ENCODE data around the gene KDF1. TPM values are rescaled to one million over a fixed set of nuclear protein-coding genes. Genes with fewer than 3 reads are reported as not detected.
A peak's percentile ranks its signal among the peaks of the same experiment; 100 is the strongest.

KDF1 gene
- total and polyA plus RNA-seq, 2 of the 13 experiments (the other 11 are each of a cell fraction or from before 2014, with no cell fraction given): 1.9 to 4.9 TPM

DNA sequence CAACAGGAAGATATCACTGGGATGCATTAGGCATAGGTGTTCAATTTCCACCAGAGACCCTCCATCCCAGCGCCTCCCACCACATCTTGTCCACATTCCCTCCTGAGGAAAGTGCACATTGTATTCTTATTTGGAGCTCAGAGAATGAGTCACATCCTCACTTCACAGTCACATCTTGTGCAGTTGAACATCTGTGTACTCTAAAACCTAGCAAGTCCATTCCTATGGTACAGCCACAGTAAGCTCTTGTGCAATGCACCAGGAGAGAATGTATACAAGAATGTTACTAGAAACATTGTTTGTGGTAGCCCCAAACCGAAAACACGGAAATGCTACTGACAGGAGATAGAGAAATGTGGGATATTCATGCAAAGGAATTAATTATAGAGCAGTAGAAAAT lies 1.6 kb upstream of the KDF1 start (continued):
- TF ChIP-seq GMEB2 (CRISPR knock-in tag; IDR thresholded peaks at IDR 0.05; ENCODE audit: low read depth) (no peak), SIN3B (IDR thresholded peaks at IDR 0.05; ENCODE audit: low read length) (no peak), E2F1 (CRISPR knock-in tag; IDR thresholded peaks at IDR 0.05) (no peak), AKAP8 (CRISPR knock-in tag; IDR thresholded peaks at IDR 0.05) (no peak), SKIL (CRISPR knock-in tag; IDR thresholded peaks at IDR 0.05; ENCODE audit: borderline replicate concordance) (peak; percentile 31; the same call in 1 of the 2 replicates), CREB1 (IDR thresholded peaks at IDR 0.05) (no peak), CREB1 (CRISPR knock-in tag; IDR thresholded peaks at IDR 0.05) (peak; percentile 64), ZNF616 (CRISPR knock-in tag; IDR thresholded peaks at IDR 0.05; ENCODE audit: low read depth) (no peak), ZNF552 (CRISPR knock-in tag; IDR thresholded peaks at IDR 0.05; ENCODE audit: borderline replicate concordance) (no peak), RFX3 (CRISPR knock-in tag; IDR thresholded peaks at IDR 0.05) (0 out of 2 replicates have a peak, but pooled peaks have one; percentile 6), ZNF780A (CRISPR knock-in tag; IDR thresholded peaks at IDR 0.05) (no peak), ELF1 (CRISPR knock-in tag; IDR thresholded peaks at IDR 0.05) (peak; percentile 67), ZNF546 (CRISPR knock-in tag; conservative IDR thresholded peaks at IDR 0.05) (no peak), RXRB (CRISPR knock-in tag; IDR thresholded peaks at IDR 0.05; ENCODE audit: borderline replicate concordance) (peak; percentile 72; the same call in 1 of the 2 replicates), MLX (CRISPR knock-in tag; IDR thresholded peaks at IDR 0.05) (peak; percentile 31; the same call in 1 of the 2 replicates), THAP7 (CRISPR knock-in tag; IDR thresholded peaks at IDR 0.05) (no peak), HNRNPUL1 (IDR thresholded peaks at IDR 0.05; ENCODE audit: low read depth, low read length) (no peak)
- TF ChIP-seq, protein P1, sequence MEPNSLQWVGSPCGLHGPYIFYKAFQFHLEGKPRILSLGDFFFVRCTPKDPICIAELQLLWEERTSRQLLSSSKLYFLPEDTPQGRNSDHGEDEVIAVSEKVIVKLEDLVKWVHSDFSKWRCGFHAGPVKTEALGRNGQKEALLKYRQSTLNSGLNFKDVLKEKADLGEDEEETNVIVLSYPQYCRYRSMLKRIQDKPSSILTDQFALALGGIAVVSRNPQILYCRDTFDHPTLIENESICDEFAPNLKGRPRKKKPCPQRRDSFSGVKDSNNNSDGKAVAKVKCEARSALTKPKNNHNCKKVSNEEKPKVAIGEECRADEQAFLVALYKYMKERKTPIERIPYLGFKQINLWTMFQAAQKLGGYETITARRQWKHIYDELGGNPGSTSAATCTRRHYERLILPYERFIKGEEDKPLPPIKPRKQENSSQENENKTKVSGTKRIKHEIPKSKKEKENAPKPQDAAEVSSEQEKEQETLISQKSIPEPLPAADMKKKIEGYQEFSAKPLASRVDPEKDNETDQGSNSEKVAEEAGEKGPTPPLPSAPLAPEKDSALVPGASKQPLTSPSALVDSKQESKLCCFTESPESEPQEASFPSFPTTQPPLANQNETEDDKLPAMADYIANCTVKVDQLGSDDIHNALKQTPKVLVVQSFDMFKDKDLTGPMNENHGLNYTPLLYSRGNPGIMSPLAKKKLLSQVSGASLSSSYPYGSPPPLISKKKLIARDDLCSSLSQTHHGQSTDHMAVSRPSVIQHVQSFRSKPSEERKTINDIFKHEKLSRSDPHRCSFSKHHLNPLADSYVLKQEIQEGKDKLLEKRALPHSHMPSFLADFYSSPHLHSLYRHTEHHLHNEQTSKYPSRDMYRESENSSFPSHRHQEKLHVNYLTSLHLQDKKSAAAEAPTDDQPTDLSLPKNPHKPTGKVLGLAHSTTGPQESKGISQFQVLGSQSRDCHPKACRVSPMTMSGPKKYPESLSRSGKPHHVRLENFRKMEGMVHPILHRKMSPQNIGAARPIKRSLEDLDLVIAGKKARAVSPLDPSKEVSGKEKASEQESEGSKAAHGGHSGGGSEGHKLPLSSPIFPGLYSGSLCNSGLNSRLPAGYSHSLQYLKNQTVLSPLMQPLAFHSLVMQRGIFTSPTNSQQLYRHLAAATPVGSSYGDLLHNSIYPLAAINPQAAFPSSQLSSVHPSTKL (CRISPR knock-in tag; IDR thresholded peaks at IDR 0.05): peak; percentile 93
- TF ChIP-seq, protein P2, sequence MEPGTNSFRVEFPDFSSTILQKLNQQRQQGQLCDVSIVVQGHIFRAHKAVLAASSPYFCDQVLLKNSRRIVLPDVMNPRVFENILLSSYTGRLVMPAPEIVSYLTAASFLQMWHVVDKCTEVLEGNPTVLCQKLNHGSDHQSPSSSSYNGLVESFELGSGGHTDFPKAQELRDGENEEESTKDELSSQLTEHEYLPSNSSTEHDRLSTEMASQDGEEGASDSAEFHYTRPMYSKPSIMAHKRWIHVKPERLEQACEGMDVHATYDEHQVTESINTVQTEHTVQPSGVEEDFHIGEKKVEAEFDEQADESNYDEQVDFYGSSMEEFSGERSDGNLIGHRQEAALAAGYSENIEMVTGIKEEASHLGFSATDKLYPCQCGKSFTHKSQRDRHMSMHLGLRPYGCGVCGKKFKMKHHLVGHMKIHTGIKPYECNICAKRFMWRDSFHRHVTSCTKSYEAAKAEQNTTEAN (CRISPR knock-in tag; conservative IDR thresholded peaks at IDR 0.05): peak; percentile 65; the same call in 1 of the 2 replicates
